Camera-type eye (tissue), 1 donor: ENCODE measurements around the gene CFAP54. TPM values are rescaled to one million over a fixed set of nuclear protein-coding genes. Genes with fewer than 3 reads are reported as not detected.

Experiments used
- total RNA-seq: library from RNA; depleted of rRNA; stranded (reverse); fragments of >200 nt; gene quantifications from one replicate; pipeline ENCODE4 v1.2.3, GENCODE V29; 2014

The CFAP54 gene
- 4.7 TPM for total RNA-seq

GRCh38 chr12:96489392-96490056 is at the start of gene CFAP54:
TSS of gene CFAP54 (plus strand) at chr12:96489577. CDS start at chr12:96489610, 33 bp downstream.

GRCh38 chr12:96906849-96907670 is 417.7 kb downstream of the CFAP54 start, which contains the start of gene NEDD1:
TSS of gene NEDD1 (plus strand) at chr12:96907257. CDS start at chr12:96909760, 2,503 bp downstream.

Other genes with a start within 250 kb of the CFAP54 start
- gene CDK17, start 89.1 kb upstream of the CFAP54 start, total RNA-seq: 146 TPM